Measurements from ENCODE around the gene KDM2A.

Gene KDM2A

GRCh38 chr11:67301313-67301921 lies 182.4 kb downstream of the KDM2A start:
- H3K4me3 ChIP-seq (ENCODE audit: low read depth, low read length) = peak overlapping the region; percentile 68
- H3K9ac ChIP-seq (ENCODE audit: low read depth, low read length) = no peak overlapping the region
- peaks cover 19% of the 10 kb centered on the region for H3K36me3 ChIP-seq (ENCODE audit: control insufficient read depth, insufficient read depth, low read length)

GRCh38 chr11:67301951-67302516 lies 183.0 kb downstream of the KDM2A start:
- no peaks in the 10 kb centered on the region for H3K9me3 ChIP-seq (ENCODE audit: control insufficient read depth, insufficient read depth, low read length)
- peaks cover 19% of the 10 kb centered on the region for H3K36me3 ChIP-seq (ENCODE audit: control insufficient read depth, insufficient read depth, low read length)
- peak overlapping the region; percentile 79 for H3K9ac ChIP-seq (ENCODE audit: low read depth, low read length)
- peak overlapping the region; percentile 68 for H3K4me3 ChIP-seq (ENCODE audit: low read depth, low read length)
- peaks cover 3% of the 10 kb centered on the region for H3K27me3 ChIP-seq (ENCODE audit: control insufficient read depth, insufficient read depth, low read length)
- no peaks in the 10 kb centered on the region for H3K4me1 ChIP-seq (ENCODE audit: control insufficient read depth, insufficient read depth, low read length)

More at GRCh38 chr11:67301313-67301921, 182.4 kb downstream of the KDM2A start:
- Histone ChIP-seq H3K27me3 (ENCODE audit: control insufficient read depth, insufficient read depth, low read length) (peaks cover 3% of the 10 kb centered on the region), H3K4me1 (ENCODE audit: control insufficient read depth, insufficient read depth, low read length) (no peaks in the 10 kb centered on the region), H3K9me3 (ENCODE audit: control insufficient read depth, insufficient read depth, low read length) (no peaks in the 10 kb centered on the region)

GRCh38 chr11:67302571-67303131 lies 183.6 kb downstream of the KDM2A start:
- Histone ChIP-seq H3K9ac (ENCODE audit: low read depth, low read length) (peak overlapping the region; percentile 79), H3K9me3 (ENCODE audit: control insufficient read depth, insufficient read depth, low read length) (no peaks in the 10 kb centered on the region), H3K4me1 (ENCODE audit: control insufficient read depth, insufficient read depth, low read length) (no peaks in the 10 kb centered on the region), H3K4me3 (ENCODE audit: low read depth, low read length) (peak overlapping the region; percentile 68), H3K36me3 (ENCODE audit: control insufficient read depth, insufficient read depth, low read length) (peaks cover 19% of the 10 kb centered on the region), H3K27me3 (ENCODE audit: control insufficient read depth, insufficient read depth, low read length) (peaks cover 3% of the 10 kb centered on the region)

GRCh38 chr11:67303132-67303834 lies 184.2 kb downstream of the KDM2A start, which contains the start of gene SSH3:
Gene SSH3, plus strand, starts transcription at chr11:67303530. Its CDS starts 96 bp downstream, at chr11:67303626.
- Histone ChIP-seq H3K36me3 (ENCODE audit: control insufficient read depth, insufficient read depth, low read length) (peaks cover 19% of the 10 kb centered on the region), H3K9ac (ENCODE audit: low read depth, low read length) (peak within 1 kb of the TSS; percentile 79), H3K27me3 (ENCODE audit: control insufficient read depth, insufficient read depth, low read length) (peaks cover 3% of the 10 kb centered on the region), H3K9me3 (ENCODE audit: control insufficient read depth, insufficient read depth, low read length) (no peaks in the 10 kb centered on the region), H3K4me1 (ENCODE audit: control insufficient read depth, insufficient read depth, low read length) (no peaks in the 10 kb centered on the region), H3K4me3 (ENCODE audit: low read depth, low read length) (peak within 1 kb of the TSS; percentile 68)

GRCh38 chr11:67303835-67304411 lies 184.9 kb downstream of the KDM2A start:
- Histone ChIP-seq H3K36me3 (ENCODE audit: control insufficient read depth, insufficient read depth, low read length) (peaks cover 19% of the 10 kb centered on the region), H3K4me1 (ENCODE audit: control insufficient read depth, insufficient read depth, low read length) (no peaks in the 10 kb centered on the region), H3K9ac (ENCODE audit: low read depth, low read length) (peak overlapping the region; percentile 54), H3K4me3 (ENCODE audit: low read depth, low read length) (peak overlapping the region; percentile 68), H3K9me3 (ENCODE audit: control insufficient read depth, insufficient read depth, low read length) (no peaks in the 10 kb centered on the region), H3K27me3 (ENCODE audit: control insufficient read depth, insufficient read depth, low read length) (peaks cover 3% of the 10 kb centered on the region)

- Histone ChIP-seq H3K27me3 (ENCODE audit: control insufficient read depth, insufficient read depth, low read length) (peaks cover 3% of the 10 kb centered on the region), H3K4me1 (ENCODE audit: control insufficient read depth, insufficient read depth, low read length) (no peaks in the 10 kb centered on the region), H3K9me3 (ENCODE audit: control insufficient read depth, insufficient read depth, low read length) (no peaks in the 10 kb centered on the region), H3K36me3 (ENCODE audit: control insufficient read depth, insufficient read depth, low read length) (peaks cover 17% of the 10 kb centered on the region), H3K4me3 (ENCODE audit: low read depth, low read length) (peak overlapping the region; percentile 68), H3K9ac (ENCODE audit: low read depth, low read length) (no peak overlapping the region)
These were observed 185.5 kb downstream of the KDM2A start for GRCh38 chr11:67304511-67305113.

- Histone ChIP-seq H3K9me3 (ENCODE audit: control insufficient read depth, insufficient read depth, low read length) (no peaks in the 10 kb centered on the region), H3K36me3 (ENCODE audit: control insufficient read depth, insufficient read depth, low read length) (peaks cover 6% of the 10 kb centered on the region), H3K4me3 (ENCODE audit: low read depth, low read length) (no peak overlapping the region), H3K4me1 (ENCODE audit: control insufficient read depth, insufficient read depth, low read length) (no peaks in the 10 kb centered on the region), H3K27me3 (ENCODE audit: control insufficient read depth, insufficient read depth, low read length) (peaks cover 3% of the 10 kb centered on the region), H3K9ac (ENCODE audit: low read depth, low read length) (no peak overlapping the region)
These were observed 187.9 kb downstream of the KDM2A start for GRCh38 chr11:67306769-67307544.

- H3K4me1 ChIP-seq (ENCODE audit: control insufficient read depth, insufficient read depth, low read length) = no peaks in the 10 kb centered on the region
- H3K4me3 ChIP-seq (ENCODE audit: low read depth, low read length) = no peak overlapping the region
- H3K9ac ChIP-seq (ENCODE audit: low read depth, low read length) = no peak overlapping the region
- peaks cover 6% of the 10 kb centered on the region for H3K36me3 ChIP-seq (ENCODE audit: control insufficient read depth, insufficient read depth, low read length)
- H3K9me3 ChIP-seq (ENCODE audit: control insufficient read depth, insufficient read depth, low read length) = no peaks in the 10 kb centered on the region
- peaks cover 3% of the 10 kb centered on the region for H3K27me3 ChIP-seq (ENCODE audit: control insufficient read depth, insufficient read depth, low read length)
These were observed 188.5 kb downstream of the KDM2A start for GRCh38 chr11:67307545-67308001.

Data from iPS-15b (cell line).